GM10248 (cell line): ENCODE measurements around the gene NSUN2.

Experiments used
- CTCF ChIA-PET: fragments of 300-600 bp; sonication (Branson Sonifier 250); formaldehyde crosslinking; extraction: SDS; loops from one replicate; lab custom pipeline; 2021; ENCODE audit warnings: antibody characterized with exemption; lab: Yijun Ruan, JAX
- POLR2A ChIA-PET: fragments of 350-650 bp; sonication (Branson Sonifier 250); formaldehyde crosslinking; extraction: SDS; loops from one replicate; lab custom pipeline; 2020; ENCODE audit warnings: antibody characterized with exemption; lab: Yijun Ruan, JAX
- DNase-seq: peaks from one replicate; pipeline ENCODE4 v3.0.0; 2012; ENCODE audit errors: extremely low spot score
- CTCF ChIP-seq: IDR thresholded peaks from 2 replicates; pipeline ENCODE4 v1.5.1; 2012; ENCODE audit warnings: mild to moderate bottlenecking, low read depth; ENCODE audit errors: extremely low read depth, missing control alignments, control extremely low read depth

Gene NSUN2

GRCh38 chr5:6603643-6604042 is 29.2 kb downstream of the NSUN2 start:
- CTCF ChIA-PET: interaction anchor here (0.9 kb wide), 1 partner anchor 15 kb away, joined by 3 read pairs; no protein-coding TSS in a partner anchor
- no peak for DNase-seq
- POLR2A ChIA-PET: no interaction called here
- no peak for TF ChIP-seq CTCF

- no peak for TF ChIP-seq CTCF
- no peak for DNase-seq
- POLR2A ChIA-PET: no interaction called here
- CTCF ChIA-PET: no interaction called here
Observed at GRCh38 chr5:6602441-6602840, 30.4 kb downstream of the NSUN2 start.

GRCh38 chr5:6601816-6602215 is 31.0 kb downstream of the NSUN2 start:
- DNase-seq: no peak
- CTCF ChIA-PET: no interaction called here

GRCh38 chr5:6601271-6601670 is 31.6 kb downstream of the NSUN2 start:
- CTCF ChIA-PET: no interaction called here
- no peak for TF ChIP-seq CTCF
- POLR2A ChIA-PET: no interaction called here
- DNase-seq: no peak

More at GRCh38 chr5:6601816-6602215, 31.0 kb downstream of the NSUN2 start:
- TF ChIP-seq CTCF: no peak
- POLR2A ChIA-PET: no interaction called here

- POLR2A ChIA-PET: no interaction called here
- no peak for DNase-seq
- CTCF ChIA-PET: no interaction called here
- TF ChIP-seq CTCF: no peak
Observed at GRCh38 chr5:6599739-6600138, 33.1 kb downstream of the NSUN2 start.

- no peak for DNase-seq
- POLR2A ChIA-PET: no interaction called here
- no peak for TF ChIP-seq CTCF
- CTCF ChIA-PET: no interaction called here
Observed at GRCh38 chr5:6598351-6598900, 34.4 kb downstream of the NSUN2 start.
